SU-DHL-6 (cell line): Measurements from ENCODE around the gene SMAD1.

Experiments used
- H2AFZ ChIP-seq: fragments of 200-600 bp; sonication (generic); 2 replicates; pipeline ENCODE4 v1.6.1; 2014; ENCODE audit warnings: low read depth, mild to moderate bottlenecking, moderate library complexity, mixed read lengths, antibody characterized with exemption, low read length; ENCODE audit not compliant: severe bottlenecking
- H3F3A ChIP-seq: fragments of 200-600 bp; shearing (Covaris generic); 2 replicates; pipeline ENCODE4 v1.6.0; 2016; ENCODE audit warnings: antibody characterized with exemption, mild to moderate bottlenecking; ENCODE audit not compliant: insufficient read depth
- H3K27ac ChIP-seq: fragments of 200-600 bp; sonication (generic); 2 replicates; pipeline ENCODE4 v1.5.1; 2016; ENCODE audit warnings: low read depth, mild to moderate bottlenecking, low read length, moderate library complexity, mixed read lengths
- H3K27me3 ChIP-seq: fragments of 200-600 bp; sonication (generic), shearing (Covaris generic); 2 replicates; pipeline ENCODE4 v1.6.0; 2014; ENCODE audit warnings: mild to moderate bottlenecking, low read length
- H3K36me3 ChIP-seq: fragments of 200-600 bp; sonication (generic); 2 replicates; pipeline ENCODE4 v1.6.1; 2014; ENCODE audit warnings: mild to moderate bottlenecking, low read length, mixed read lengths
- H3K4me2 ChIP-seq: fragments of 300-600, 200-600 bp; shearing (Covaris generic), sonication (generic); 2 replicates; pipeline ENCODE4 v1.6.0; 2014; ENCODE audit warnings: low read length, low read depth, mild to moderate bottlenecking; ENCODE audit not compliant: poor library complexity, severe bottlenecking
- H3K4me3 ChIP-seq: fragments of 200-600 bp; sonication (generic); 2 replicates; pipeline ENCODE4 v1.5.1; 2014; ENCODE audit warnings: antibody characterized with exemption, low read length, mild to moderate bottlenecking, mixed read lengths; ENCODE audit not compliant: insufficient read depth, poor library complexity, severe bottlenecking
- H3K79me2 ChIP-seq: fragments of 200-600 bp; sonication (generic); 2 replicates; pipeline ENCODE4 v1.6.1; 2014; ENCODE audit warnings: mild to moderate bottlenecking, low read length, moderate library complexity; ENCODE audit not compliant: insufficient read depth
- H3K9ac ChIP-seq: fragments of 200-600 bp; sonication (generic); 2 replicates; pipeline ENCODE4 v1.7.0; 2014; ENCODE audit warnings: mild to moderate bottlenecking, low read length
- H3K9me2 ChIP-seq: fragments of 200-600 bp; sonication (generic); replicated peaks from 2 replicates; pipeline ENCODE4 v1.6.1; 2014; ENCODE audit warnings: low read length; ENCODE audit not compliant: insufficient read depth
- H3K9me3 ChIP-seq: fragments of 200-600 bp; sonication (generic); 2 replicates; pipeline ENCODE4 v1.6.1; 2014; ENCODE audit warnings: low read length, mixed read lengths; ENCODE audit not compliant: insufficient read depth
- H4K20me1 ChIP-seq: fragments of 200-600 bp; sonication (generic); 2 replicates; pipeline ENCODE4 v1.6.1; 2014; ENCODE audit warnings: low read depth, mild to moderate bottlenecking, antibody characterized with exemption, low read length, moderate library complexity, mixed read lengths
- EZH2phosphoT487 ChIP-seq: fragments of 200-600 bp; sonication (generic), shearing (Covaris generic); conservative IDR thresholded peaks from 2 replicates; pipeline ENCODE4 v1.6.1; 2018; ENCODE audit warnings: mild to moderate bottlenecking, antibody characterized with exemption, low read length, moderate library complexity, mixed read lengths
- TF ChIP-seq, protein P1 (sequence below): fragments of 200-600 bp; sonication (generic); IDR thresholded peaks from one replicate; pipeline ENCODE4 v1.5.1; 2017; ENCODE audit warnings: antibody characterized with exemption, mild to moderate bottlenecking, low read length, moderate library complexity; ENCODE audit not compliant: insufficient read depth, poor library complexity, severe bottlenecking

Gene SMAD1

GRCh38 chr4:145436114-145436513 lies 45.5 kb upstream of the SMAD1 start:
- H2AFZ ChIP-seq = no peak overlapping the region
- no peaks in the 10 kb centered on the region for H4K20me1 ChIP-seq
- no peak for TF ChIP-seq EZH2phosphoT487
- TF ChIP-seq, protein P1, sequence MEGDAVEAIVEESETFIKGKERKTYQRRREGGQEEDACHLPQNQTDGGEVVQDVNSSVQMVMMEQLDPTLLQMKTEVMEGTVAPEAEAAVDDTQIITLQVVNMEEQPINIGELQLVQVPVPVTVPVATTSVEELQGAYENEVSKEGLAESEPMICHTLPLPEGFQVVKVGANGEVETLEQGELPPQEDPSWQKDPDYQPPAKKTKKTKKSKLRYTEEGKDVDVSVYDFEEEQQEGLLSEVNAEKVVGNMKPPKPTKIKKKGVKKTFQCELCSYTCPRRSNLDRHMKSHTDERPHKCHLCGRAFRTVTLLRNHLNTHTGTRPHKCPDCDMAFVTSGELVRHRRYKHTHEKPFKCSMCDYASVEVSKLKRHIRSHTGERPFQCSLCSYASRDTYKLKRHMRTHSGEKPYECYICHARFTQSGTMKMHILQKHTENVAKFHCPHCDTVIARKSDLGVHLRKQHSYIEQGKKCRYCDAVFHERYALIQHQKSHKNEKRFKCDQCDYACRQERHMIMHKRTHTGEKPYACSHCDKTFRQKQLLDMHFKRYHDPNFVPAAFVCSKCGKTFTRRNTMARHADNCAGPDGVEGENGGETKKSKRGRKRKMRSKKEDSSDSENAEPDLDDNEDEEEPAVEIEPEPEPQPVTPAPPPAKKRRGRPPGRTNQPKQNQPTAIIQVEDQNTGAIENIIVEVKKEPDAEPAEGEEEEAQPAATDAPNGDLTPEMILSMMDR = no peak
- no peaks in the 10 kb centered on the region for H3K27me3 ChIP-seq
- H3K9me3 ChIP-seq = no peaks in the 10 kb centered on the region
- no peaks in the 10 kb centered on the region for H3K36me3 ChIP-seq
- H3K27ac ChIP-seq = no peak overlapping the region
- H3K79me2 ChIP-seq = no peaks in the 10 kb centered on the region
- no peaks in the 10 kb centered on the region for H3F3A ChIP-seq
- H3K9me2 ChIP-seq = no peaks in the 10 kb centered on the region
- no peak overlapping the region for H3K4me3 ChIP-seq
- no peak overlapping the region for H3K4me2 ChIP-seq
- no peak overlapping the region for H3K9ac ChIP-seq

GRCh38 chr4:145436796-145437195 lies 44.9 kb upstream of the SMAD1 start:
- Histone ChIP-seq H3K4me2 (no peak overlapping the region), H3K27ac (no peak overlapping the region), H3K36me3 (no peaks in the 10 kb centered on the region), H3F3A (no peaks in the 10 kb centered on the region), H3K4me3 (no peak overlapping the region), H3K9ac (no peak overlapping the region), H3K9me3 (no peaks in the 10 kb centered on the region), H4K20me1 (no peaks in the 10 kb centered on the region), H3K79me2 (no peaks in the 10 kb centered on the region), H2AFZ (no peak overlapping the region), H3K9me2 (no peaks in the 10 kb centered on the region), H3K27me3 (no peaks in the 10 kb centered on the region)
- no peak for TF ChIP-seq EZH2phosphoT487
- TF ChIP-seq, protein P1 = no peak

GRCh38 chr4:145437466-145437865 lies 44.2 kb upstream of the SMAD1 start:
- TF ChIP-seq, protein P1 = no peak
- TF ChIP-seq EZH2phosphoT487 = no peak
- H3K9me3 ChIP-seq = no peaks in the 10 kb centered on the region
- no peak overlapping the region for H3K27ac ChIP-seq
- H3K36me3 ChIP-seq = no peaks in the 10 kb centered on the region
- no peak overlapping the region for H3K9ac ChIP-seq
- no peaks in the 10 kb centered on the region for H3K27me3 ChIP-seq
- no peaks in the 10 kb centered on the region for H4K20me1 ChIP-seq
- no peak overlapping the region for H2AFZ ChIP-seq
- no peak overlapping the region for H3K4me2 ChIP-seq
- no peaks in the 10 kb centered on the region for H3K9me2 ChIP-seq
- no peak overlapping the region for H3K4me3 ChIP-seq
- no peaks in the 10 kb centered on the region for H3F3A ChIP-seq
- no peaks in the 10 kb centered on the region for H3K79me2 ChIP-seq
